NCI-H2081 treated with DMSO at 0.1 percent for 48 hours (cell line): ENCODE measurements around the gene C2CD2L.
"Not testable (repeated sequence)": the region's sequence is repeated elsewhere in the genome, so short reads cannot be mapped to it uniquely, and the experiment has no call there.

Experiments
- DNase-seq: peaks from one replicate; lab custom pipeline; 2025; lab: John Stamatoyannopoulos, UW

The C2CD2L gene

GRCh38 chr11:119106564-119107537, at the start of gene C2CD2L:
Gene C2CD2L, plus strand, starts transcription at chr11:119107344. Its CDS starts 398 bp downstream, at chr11:119107742.
- peak; percentile 62 for DNase-seq

GRCh38 chr11:119059128-119059527, 48.0 kb upstream of the C2CD2L start:
- DNase-seq, result not testable (repeated sequence)

- DNase-seq, result no peak
These were observed 45.9 kb upstream of the C2CD2L start for GRCh38 chr11:119061256-119061655.

GRCh38 chr11:119062779-119063178, 44.4 kb upstream of the C2CD2L start:
- DNase-seq, result no peak

GRCh38 chr11:119065369-119065768, 41.8 kb upstream of the C2CD2L start:
- no peak for DNase-seq

GRCh38 chr11:119067371-119068222, 39.5 kb upstream of the C2CD2L start, which contains the start of gene VPS11:
Gene VPS11, plus strand, starts transcription at chr11:119067818. Its CDS starts 6 bp downstream, at chr11:119067824.
- peak; percentile 78 for DNase-seq

- no peak for DNase-seq
These were observed 29.3 kb upstream of the C2CD2L start for GRCh38 chr11:119077839-119078238.

- no peak for DNase-seq
These were observed 28.3 kb upstream of the C2CD2L start for GRCh38 chr11:119078675-119079420.

- DNase-seq, result no peak
These were observed 25.4 kb upstream of the C2CD2L start for GRCh38 chr11:119081682-119082260.

- DNase-seq, result peak; percentile 92
These were observed 22.3 kb upstream of the C2CD2L start, which contains the start of gene HMBS for GRCh38 chr11:119084663-119085436. Gene HMBS, plus strand, starts transcription at chr11:119084881. Its CDS starts 153 bp downstream, at chr11:119085034.

- DNase-seq, result no peak
These were observed 21.7 kb upstream of the C2CD2L start for GRCh38 chr11:119085437-119085847.

- DNase-seq, result no peak
These were observed 20.0 kb upstream of the C2CD2L start for GRCh38 chr11:119087123-119087522.

- DNase-seq, result no peak
These were observed 19.4 kb upstream of the C2CD2L start for GRCh38 chr11:119087747-119088241.

GRCh38 chr11:119088406-119088805, 18.7 kb upstream of the C2CD2L start:
- DNase-seq, result no peak

GRCh38 chr11:119089319-119089718, 17.8 kb upstream of the C2CD2L start:
- DNase-seq, result no peak

- no peak for DNase-seq
These were observed 16.0 kb upstream of the C2CD2L start for GRCh38 chr11:119091178-119091577.

- DNase-seq, result no peak
These were observed 14.9 kb upstream of the C2CD2L start for GRCh38 chr11:119091966-119092879.

- DNase-seq, result no peak
These were observed 14.0 kb upstream of the C2CD2L start for GRCh38 chr11:119092880-119093842.
